Activated CD8-positive, alpha-beta memory T cell treated with anti-CD3 and anti-CD28 coated beads, Interleukin-2, amount 50 U/mL, for 24 hours (primary cell): ENCODE results near the gene MET.
"Not testable (repeated sequence)": the region's sequence is repeated elsewhere in the genome, so short reads cannot be mapped to it uniquely, and the experiment has no call there.

Source experiments
- DNase-seq: peaks from one replicate; pipeline ENCODE4 v3.0.0-alpha.2; 2020; ENCODE audit errors: extremely low read depth

Gene MET

DNA sequence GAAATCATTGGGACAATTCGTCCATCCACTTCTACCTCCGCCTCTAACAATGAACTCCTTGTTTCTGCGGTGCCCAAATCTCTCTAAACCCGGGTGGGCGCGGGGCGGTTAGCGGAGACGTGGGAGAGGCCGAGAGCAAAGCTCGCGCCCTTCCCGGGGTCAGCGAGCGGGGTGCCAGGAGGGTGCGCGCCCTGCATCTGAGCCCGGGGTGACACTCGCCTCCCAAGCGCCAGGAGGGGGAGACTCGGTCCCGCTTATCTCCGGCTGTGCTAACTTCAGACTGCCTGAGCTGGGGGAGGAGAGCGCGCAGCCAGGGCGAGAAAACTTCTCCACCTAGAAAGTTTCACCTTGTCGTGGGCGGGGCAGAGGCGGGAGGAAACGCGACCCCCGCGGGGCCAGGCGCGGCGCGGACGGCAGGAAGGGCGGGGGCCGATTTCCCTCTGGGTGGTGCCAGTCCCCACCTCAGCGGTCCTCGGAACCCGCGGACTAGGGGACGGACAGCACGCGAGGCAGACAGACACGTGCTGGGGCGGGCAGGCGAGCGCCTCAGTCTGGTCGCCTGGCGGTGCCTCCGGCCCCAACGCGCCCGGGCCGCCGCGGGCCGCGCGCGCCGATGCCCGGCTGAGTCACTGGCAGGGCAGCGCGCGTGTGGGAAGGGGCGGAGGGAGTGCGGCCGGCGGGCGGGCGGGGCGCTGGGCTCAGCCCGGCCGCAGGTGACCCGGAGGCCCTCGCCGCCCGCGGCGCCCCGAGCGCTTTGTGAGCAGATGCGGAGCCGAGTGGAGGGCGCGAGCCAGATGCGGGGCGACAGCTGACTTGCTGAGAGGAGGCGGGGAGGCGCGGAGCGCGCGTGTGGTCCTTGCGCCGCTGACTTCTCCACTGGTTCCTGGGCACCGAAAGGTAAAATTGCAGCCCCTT, at the start of gene MET:
Gene MET, plus strand, starts transcription at position 516 of the 915 bp plus-strand sequence. CDS start 26,889 bp downstream, outside the sequence.
- no peak for DNase-seq

DNA sequence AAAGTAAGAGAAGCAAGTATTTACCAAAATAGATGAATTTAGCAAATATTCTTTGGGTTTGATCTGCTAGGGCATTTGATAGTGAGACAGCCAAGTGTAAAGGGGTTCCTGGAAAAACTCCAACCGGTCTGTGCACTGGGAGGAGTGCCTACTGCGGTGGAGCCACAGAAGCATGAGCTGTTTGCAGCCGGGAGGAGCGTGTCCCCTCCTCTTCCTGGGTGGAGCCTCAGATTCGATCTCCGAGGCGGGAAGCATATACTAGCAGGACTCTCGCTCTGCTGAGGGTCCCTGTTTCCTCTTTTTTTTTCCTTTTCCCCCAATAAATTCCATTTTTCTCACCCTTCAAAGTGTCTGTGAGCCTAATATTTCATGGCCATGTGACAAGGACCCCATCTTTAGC, 45.1 kb upstream of the MET start:
- no peak for DNase-seq

DNA sequence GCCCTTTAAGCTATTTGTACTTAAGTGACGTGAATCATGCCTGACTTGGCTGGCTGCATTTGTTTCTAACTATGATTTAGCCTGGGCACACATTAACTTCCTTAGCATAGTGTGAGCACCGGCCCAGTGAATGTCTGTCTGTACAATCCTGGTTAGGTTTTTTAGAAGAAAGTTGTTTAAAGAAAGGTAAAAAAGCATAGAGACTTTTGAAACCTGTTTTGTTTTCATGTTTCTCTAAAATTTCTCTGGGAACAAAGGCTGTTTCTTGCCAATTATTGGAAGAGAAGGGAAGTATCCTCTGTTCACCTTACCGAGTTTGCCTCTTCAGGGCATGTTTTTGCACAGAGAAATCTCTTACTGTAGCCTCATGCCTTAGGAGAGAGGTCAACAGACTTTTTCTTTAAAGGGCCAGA, 42.9 kb upstream of the MET start:
- DNase-seq, result no peak

DNA sequence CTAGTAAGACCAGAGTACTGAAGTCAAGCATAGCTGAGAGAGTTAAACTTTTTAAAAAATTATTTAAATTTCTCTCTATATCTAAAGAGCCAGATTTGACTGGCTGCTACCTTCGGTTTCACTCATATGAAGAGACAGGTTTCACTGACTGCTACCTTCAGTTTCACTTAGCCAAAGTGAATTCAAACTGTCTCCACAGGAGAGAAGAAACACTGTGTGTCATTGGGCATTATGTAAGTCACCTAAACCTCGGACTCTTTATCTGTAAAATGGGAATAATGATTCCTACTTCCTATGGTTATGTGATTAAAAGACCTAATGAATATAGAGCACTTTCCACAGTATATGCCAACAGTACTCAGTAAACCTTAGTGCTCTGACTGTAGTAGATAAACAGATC, 41.6 kb upstream of the MET start:
- DNase-seq, result no peak

DNA sequence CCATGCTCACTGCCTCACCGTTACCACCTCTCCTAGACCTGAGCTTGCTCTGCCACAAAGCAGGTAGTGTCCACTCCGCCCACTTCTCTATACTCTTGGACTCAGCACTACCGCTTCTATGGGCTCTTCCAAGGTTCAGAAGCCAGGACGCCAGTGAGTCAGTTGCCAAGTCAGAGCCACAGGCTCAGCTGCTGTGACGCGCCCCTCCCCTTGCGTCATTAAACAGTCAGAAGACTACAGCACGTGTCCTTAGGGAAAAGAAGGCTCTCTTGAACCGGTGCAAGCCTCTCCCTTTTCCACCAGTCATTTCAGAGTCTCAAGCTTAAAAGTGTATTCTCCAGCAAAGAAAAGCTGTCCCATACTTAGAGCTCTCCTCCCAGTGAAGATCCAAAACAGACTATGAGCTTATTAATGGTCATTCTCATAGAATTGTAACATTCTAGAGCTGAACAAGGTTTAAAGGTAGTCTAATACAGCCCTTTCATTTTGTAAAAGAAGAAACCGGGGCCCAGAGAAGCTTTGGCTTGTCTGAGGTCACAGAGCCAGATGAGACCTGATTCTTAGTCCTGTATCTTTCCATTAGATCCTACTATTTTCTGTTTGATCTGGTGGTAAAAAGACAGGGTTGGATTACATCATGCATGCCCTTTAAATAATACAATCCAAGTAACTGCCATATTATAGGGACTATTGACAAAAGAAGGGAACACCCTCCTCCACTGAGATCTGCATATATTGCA, 40.9 kb upstream of the MET start:
- no peak for DNase-seq

DNA sequence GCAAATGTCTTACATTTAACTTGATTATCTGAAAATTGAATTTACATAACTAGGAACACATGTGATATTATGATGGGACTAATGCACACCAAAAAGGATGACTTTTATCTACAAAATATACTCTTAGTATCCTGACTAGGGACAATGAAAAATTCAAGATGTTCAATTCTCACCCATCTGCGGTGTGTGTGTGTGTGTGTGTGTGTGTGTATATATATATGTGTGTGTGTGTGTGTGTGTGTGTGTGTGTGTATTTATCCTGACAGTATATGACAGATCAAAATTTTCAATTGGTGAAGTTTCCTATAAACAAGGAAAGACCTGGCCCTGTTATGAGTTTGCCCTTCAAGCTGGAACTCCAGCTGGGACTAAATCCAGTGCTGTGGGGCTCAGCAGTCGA, 40.3 kb upstream of the MET start:
- DNase-seq, result no peak

DNA sequence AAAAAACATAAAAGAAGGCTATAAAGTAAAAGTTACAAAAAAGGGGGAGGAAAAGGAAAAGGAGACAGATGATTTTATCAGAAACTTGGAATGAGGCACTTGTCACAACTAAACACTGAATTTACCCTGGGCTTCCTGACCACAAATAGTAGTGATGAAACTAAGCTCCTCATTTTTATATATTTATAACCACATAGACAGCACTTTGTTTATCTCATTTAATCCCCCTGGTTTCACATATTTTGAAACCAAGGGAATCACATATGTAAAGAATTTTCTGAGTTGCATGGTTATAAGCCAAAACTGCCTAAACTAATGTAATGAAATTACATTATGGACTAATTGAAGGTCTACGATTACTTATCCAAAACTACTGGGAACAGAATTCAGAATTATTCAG, 39.6 kb upstream of the MET start:
- no peak for DNase-seq

DNA sequence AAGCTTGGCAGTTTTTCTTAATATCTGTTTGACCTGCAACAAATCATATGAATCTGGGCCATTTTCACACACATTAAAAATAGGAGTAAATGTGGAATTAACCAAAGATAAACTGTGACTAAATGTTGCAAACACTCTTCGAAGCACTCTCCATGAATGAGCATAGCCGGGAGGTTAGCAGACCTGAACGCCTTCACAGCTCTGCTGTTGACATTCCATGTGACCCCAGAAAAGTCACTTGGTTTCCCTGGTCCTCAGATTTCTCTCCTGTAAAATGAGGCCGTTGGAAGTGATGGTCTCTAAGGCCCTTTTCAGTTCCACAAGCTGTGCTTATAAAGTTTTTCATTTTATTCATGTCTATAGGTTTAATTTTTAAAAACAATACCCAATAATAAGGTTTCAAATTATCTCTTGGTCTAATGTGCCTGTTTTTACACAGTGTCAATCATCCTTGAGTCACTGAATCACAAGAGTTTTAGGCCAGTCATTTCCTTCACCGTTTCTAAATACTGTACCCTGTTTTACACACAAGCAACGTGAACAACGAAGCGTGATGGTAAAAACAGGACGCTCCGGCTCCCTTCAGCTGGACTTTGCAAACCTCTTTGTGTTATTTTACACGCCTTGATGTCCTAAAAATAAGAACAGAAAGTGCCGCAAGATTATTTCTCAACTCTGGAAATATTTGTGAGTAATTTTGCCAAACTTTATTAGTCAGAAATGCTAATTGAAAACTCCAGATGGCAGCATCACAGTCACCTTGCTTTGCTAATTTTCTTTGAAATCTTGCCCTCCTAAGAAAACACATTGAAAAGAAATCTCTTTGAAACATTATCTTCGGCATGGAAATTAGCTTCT, 38.6 kb upstream of the MET start:
- DNase-seq, result no peak

DNA sequence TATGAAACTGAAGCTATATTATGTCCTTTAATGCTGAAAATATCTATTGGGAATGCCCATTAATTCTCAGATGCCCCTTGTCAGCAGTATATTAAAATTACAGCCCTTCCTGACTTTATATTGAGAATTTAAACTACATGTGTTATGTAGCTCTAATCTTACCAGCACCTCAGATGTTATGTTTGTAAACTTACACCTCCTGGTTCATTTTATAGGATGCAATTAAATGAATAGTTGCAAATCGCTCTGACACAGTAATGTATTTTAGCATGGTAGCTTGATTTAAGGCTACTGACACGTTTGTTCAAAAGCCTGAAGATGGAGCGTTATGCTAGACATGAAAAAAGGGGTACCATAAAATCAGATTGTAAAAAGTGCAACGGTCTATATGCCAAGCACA, 35.0 kb upstream of the MET start:
- no peak for DNase-seq

DNA sequence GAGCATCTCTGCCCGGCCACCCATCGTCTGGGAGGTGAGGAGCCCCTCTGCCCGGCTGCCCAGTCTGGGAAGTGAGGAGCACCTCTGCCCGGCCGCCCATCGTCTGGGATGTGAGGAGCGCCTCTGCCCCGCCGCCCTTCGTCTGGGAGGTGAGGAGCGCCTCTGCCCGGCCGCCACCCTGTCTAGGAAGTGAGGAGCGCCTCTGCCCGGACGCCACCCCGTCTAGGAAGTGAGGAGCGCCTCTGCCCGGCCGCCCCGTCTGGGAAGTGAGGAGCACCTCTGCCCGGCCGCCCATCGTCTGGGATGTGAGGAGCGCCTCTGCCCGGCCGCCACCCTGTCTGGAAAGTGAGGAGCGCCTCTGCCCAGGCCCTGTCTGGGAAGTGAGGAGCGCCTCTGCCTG, 33.4 kb upstream of the MET start:
- not testable (repeated sequence) for DNase-seq

DNA sequence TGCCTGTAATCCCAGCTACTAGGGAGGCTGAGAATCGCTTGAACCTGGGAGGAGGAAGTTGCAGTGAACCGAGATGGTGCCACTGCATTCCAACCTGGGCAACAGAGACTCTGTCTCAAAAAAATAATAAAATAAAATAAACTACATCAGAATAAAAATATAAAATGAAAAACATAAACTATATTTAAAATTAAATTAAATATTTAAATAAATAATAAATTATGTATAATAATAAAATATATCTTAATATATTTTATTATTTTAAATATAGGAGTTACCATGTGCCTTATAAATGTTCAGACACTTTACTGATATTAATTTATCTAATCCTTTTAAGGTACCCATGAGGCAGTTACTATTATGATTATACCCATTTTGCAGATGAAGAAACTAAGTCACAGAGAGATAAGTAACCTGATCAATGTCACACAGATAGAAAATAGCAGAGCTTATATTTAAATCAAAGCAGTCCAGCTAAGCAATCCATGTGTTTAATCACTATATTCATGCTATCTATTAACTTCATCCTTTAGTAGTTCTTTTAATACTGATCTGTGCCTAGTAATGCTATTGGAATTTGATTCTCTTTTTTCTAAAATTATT, 30.3 kb upstream of the MET start:
- DNase-seq, result no peak

DNA sequence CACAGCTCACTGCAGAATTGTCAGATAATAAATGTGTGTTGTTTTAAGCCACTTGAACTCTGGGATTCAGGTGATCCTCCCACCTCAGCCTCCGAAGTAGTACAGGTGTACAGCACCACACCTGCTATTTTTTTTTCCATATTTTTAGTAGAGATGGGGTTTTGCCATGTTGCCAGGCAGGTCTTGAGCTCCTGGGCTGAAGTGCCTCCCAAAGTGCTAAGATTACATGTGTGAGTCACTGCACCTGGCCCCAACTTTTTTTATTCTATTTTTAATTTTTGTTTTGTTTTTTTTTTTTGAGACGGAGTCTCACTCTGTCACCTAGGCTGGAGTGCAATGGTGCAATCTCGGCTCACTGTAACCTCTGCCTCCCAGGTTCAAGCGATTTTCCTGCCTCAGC, 28.8 kb upstream of the MET start:
- not testable (repeated sequence) for DNase-seq

DNA sequence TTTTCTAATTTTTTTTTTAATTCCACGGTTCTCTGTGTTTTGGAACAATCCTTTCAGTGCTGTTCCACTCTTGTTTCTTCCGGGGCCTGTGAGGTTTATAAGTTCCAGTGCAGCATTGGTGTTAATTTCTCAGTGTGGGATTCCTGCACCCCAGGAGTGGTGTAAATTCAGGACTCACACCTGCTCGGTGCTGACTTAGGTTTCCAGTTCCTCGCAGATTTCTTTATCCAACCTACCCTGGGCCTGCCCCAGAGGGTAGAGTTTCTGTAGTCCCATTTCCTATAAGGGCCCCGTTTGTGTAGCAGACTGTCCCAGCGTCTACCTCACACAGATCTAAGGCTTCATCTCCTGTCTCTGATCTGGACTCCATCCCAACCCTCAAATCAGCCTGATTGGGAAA, 27.4 kb upstream of the MET start:
- DNase-seq, result no peak

DNA sequence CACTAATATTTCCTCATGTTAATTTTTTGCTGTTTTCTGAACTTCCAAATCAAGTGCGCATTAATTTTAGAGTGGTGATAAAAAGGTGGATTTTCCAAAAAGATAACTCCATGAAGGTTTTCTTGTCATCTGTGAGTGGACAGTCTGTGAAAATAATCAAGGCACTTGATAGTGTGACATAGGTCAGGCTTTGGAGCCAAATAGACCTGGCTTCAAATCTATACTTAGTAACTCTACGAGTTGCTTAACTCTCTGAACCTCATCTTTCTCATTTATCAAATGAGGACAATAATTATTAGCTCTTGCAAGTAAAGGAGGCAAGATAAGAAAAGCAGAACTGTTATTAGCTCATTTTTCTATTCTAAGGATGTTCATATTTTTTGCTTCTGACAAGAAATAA, 24.7 kb upstream of the MET start:
- no peak for DNase-seq

DNA sequence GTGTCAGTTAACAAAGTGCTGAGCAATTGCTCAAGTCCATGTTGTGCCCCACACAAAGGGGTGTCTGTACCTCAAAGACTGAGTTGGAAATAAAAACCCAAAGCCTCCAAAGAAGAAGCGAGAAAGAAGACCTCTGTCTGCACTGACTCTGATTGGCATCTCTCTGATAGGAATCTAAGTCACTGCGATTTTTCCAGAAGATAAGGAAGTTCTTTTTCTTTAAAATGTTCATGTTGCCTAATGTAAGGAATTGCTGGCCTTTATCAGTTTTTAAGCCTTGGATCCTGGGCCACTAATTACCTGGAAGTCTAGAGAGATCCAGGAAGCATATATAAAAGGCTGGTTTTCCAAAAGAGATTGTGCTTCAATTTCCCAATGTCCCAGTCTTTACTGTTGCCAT, 24.1 kb upstream of the MET start:
- DNase-seq, result no peak

DNA sequence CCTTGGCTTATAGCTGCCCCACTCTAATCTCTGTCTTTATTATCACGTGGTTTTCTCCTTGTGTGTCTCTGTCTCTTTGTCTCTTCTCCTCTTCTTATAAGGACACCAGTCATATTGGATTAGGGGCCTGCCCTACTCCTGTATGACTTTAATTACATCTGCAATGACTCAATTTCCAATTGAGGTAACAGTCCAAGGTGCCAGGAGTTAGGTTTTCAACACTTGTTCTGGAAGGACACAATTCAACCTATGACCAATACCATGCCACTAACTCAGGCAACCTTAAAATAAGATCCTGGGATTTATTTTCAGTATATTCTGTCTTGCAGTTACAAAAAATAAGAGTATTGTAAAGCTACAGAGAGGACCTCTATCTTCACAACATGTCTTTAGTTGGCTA, 21.6 kb upstream of the MET start:
- DNase-seq, result no peak

DNA sequence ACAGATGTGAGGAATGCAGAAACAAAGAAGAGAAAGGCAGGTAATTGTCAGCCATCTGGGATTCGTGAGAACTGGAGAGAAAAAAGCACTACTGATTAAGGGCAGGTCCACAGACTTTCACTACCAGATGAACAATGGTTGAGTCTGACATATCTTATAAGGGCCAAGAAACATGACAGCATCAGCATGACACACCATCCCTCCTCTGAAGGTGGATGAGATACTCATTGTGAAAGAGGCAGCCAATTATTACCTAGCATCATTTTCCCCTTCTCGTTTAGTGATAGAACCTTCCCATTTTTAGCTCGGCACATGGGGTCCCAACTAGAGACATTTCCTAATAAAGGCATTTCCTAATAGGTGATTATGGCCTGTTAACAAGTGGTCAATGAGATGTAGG, 19.2 kb upstream of the MET start:
- no peak for DNase-seq

DNA sequence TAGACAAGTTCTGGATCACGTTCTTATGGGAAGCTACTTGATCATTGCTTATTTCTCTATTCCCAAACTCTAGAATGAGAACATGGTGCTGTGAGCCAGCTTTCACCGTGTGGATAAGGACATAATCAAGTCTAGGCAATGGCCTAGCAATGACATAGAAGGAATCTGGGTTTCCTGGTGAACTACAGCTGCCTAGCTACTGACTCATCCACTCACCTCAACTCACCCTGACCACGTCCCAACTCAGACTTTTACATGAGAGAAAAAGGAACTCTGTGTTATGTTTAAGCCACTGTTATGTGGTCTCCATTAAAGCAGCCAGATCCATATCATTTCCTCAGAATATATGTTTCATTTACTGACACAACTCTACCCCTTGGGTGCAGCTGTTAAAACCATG, 18.8 kb upstream of the MET start:
- no peak for DNase-seq

DNA sequence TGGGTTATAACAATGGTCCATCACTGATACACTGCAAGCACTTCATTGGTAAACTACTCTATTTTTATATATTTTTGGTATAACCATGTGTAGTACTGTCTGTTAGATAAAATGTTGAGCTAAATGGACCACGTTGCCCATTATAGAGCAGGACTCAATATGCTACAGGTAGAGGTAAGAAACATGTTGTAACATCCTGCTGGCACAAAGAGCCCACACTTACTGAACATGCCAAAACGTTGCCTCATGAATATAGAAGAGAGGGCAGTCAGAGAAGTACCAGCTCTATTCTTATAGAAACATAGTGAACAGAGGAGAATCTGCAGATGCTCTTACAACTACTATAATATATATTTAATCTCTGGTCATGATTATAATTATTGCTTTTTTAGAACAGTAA, 18.4 kb upstream of the MET start:
- no peak for DNase-seq

DNA sequence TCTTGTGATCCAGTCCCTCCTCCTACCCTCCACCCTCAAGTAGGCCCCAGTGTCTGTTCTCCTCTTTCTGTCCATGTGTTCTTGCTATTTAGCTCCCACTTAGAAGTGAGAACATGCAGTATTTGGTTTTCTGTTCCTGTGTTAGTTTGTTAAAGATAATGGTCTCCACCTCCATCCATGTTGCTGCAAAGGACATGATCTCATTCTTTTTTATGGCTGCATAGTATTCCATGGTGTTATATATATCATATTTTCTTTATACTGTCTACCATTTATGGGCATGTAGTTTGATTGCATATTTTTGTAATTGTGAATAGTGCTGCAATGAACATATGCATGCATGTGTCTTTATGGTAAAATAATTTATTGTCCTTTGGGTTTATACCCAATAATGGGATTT, 12.7 kb upstream of the MET start:
- DNase-seq, result not testable (repeated sequence)

DNA sequence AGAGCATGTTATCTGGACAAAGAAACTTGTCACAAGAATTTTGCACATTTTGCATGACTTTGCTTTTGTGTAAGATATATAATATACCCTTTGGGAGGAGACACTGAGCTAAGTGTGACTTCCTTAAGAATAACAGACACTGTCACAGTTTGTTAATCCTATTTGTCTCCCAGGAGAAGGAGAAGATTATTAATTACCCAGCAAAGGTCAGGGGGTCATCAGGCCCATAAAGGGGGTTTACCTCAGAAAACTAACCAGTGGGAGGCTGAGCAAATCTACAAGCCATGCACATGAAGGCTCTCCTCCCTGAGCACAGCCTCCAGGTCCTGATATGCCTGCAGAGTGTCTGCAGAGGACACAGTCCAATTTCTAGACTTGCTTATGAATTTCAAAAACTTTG, 10.1 kb upstream of the MET start:
- DNase-seq, result no peak

DNA sequence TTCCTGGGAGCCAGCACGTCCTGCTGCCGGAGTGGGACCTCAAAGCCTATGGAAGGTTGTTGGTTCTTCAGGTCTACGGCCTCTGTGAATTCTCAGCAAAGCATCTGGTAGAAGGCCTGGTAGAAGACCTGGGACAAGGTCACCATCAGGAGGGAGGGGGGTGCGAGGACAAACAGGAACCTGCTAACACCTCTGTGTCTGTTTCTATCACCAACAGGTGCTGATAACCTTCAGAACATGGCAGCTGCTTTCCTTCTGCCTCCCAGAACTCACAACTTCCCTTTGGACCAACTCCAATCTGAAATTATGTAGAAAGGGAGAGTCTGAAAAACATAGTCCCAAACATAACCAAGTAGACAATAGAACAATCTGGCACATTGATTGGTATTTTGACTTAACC, 8.3 kb upstream of the MET start:
- DNase-seq, result no peak
